Neutrophil (primary cell): ENCODE measurements around the gene MPO.

Experiments
- H3K27ac ChIP-seq: fragments of 200-600 bp; sonication (generic); 2 replicates; pipeline ENCODE4 v1.5.1; 2016; ENCODE audit warnings: mild to moderate bottlenecking, moderate library complexity
- H3K27me3 ChIP-seq: fragments of 200-600 bp; sonication (generic); 2 replicates; pipeline ENCODE4 v1.6.0; 2016; ENCODE audit warnings: mild to moderate bottlenecking
- H3K36me3 ChIP-seq: fragments of 200-600 bp; sonication (generic); 2 replicates; pipeline ENCODE4 v1.5.1; 2017
- H3K4me1 ChIP-seq, 2 experiments: fragments of 200-600 bp in 1 of 2; sonication (generic) in 1 of 2; 1 replicate in 1 of 2; 2 replicates in 1 of 2; pipeline versions ENCODE4 v1.5.1 to v1.6.1; 2013 to 2016; ENCODE audit warnings: low read depth in 1 of 2, low read length in 1 of 2, mild to moderate bottlenecking in 1 of 2, moderate library complexity in 1 of 2; ENCODE audit not compliant: control insufficient read depth in 1 of 2, insufficient read depth in 1 of 2
- H3K4me3 ChIP-seq, 2 experiments: fragments of 200-600 bp in 1 of 2; sonication (generic) in 1 of 2; 1 replicate in 1 of 2; 2 replicates in 1 of 2; pipeline ENCODE4 v1.5.1; 2013 to 2016; ENCODE audit warnings: low read depth in 1 of 2, low read length in 1 of 2, mild to moderate bottlenecking in 1 of 2, moderate library complexity in 1 of 2
- H3K9me3 ChIP-seq: fragments of 200-600 bp; sonication (generic); 2 replicates; pipeline ENCODE4 v1.5.1; 2016
- TF ChIP-seq, protein P1 (sequence below): fragments of 200-600 bp; sonication (generic); IDR thresholded peaks from 2 replicates; pipeline ENCODE4 v1.5.1; 2016; ENCODE audit warnings: antibody characterized with exemption

Gene MPO

DNA sequence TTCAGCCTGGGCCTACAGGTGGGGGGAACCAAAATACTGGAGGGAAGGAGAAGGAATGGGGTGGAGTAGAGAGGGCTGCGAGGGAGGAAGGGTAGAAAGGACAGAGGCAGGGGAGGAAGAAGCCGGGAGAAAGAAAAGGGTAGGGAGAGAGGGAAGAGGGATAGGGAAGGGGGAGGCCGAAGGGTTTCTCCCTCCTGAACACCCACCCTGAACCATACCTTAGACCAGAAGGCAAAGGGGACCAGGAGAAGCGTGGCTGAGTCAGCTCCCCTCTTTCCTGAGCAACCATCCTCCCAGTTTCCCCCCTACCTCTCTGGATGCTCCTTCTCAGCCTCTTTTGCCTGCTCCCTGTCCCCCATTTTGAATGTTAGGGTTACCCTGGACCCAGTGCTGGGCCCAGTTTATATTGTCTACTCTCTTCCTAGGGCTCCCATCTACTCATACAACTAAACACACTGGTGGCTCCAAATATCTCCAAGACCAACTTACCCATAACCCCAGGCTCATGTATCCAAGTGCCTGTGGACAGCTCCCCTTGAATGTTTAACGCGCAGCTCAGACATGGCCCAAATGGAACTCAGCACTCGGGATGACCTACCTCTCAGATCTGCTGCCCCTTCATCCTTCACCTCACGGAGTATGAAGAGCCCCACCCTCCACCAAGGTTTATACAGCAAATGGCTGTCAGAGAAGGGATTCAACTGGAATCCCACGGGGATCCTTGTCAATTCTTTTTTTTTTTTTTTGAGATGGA, 40.0 kb upstream of the MPO start:
- peaks cover 32% of the 10 kb centered on the region for H3K27me3 ChIP-seq
- no peaks in the 10 kb centered on the region for H3K36me3 ChIP-seq
- no peaks in the 10 kb centered on the region for H3K9me3 ChIP-seq
- TF ChIP-seq, protein P1, sequence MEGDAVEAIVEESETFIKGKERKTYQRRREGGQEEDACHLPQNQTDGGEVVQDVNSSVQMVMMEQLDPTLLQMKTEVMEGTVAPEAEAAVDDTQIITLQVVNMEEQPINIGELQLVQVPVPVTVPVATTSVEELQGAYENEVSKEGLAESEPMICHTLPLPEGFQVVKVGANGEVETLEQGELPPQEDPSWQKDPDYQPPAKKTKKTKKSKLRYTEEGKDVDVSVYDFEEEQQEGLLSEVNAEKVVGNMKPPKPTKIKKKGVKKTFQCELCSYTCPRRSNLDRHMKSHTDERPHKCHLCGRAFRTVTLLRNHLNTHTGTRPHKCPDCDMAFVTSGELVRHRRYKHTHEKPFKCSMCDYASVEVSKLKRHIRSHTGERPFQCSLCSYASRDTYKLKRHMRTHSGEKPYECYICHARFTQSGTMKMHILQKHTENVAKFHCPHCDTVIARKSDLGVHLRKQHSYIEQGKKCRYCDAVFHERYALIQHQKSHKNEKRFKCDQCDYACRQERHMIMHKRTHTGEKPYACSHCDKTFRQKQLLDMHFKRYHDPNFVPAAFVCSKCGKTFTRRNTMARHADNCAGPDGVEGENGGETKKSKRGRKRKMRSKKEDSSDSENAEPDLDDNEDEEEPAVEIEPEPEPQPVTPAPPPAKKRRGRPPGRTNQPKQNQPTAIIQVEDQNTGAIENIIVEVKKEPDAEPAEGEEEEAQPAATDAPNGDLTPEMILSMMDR, result no peak
- H3K4me1 ChIP-seq, result peaks cover 20 to 32% of the 10 kb centered on the region in 2 experiments
- H3K27ac ChIP-seq, result no peak overlapping the region
- H3K4me3 ChIP-seq, result no peak overlapping the region

DNA sequence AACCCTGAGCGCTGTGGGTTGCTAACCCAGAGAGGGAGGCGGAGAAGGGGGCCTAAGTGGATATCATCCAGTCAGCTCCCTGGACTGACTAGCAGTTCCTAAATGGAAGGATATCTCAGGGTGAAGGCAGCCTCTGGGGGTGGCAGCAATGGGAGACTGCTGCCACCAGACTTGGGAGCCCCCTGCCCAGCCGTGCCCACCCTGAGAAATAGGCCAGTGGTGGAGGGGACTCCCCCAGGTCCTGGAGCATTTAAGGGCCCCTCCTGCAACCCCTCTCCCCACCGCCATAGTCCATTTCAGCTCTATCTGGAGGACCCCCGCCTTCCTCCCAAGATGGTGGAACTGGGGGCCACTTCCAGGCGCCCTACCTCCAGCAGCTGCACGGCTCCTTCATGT, 39.4 kb upstream of the MPO start:
- H3K27ac ChIP-seq, result no peak overlapping the region
- H3K4me1 ChIP-seq, result peaks cover 14 to 26% of the 10 kb centered on the region in 2 experiments
- H3K9me3 ChIP-seq, result no peaks in the 10 kb centered on the region
- peaks cover 27% of the 10 kb centered on the region for H3K27me3 ChIP-seq
- TF ChIP-seq, protein P1, result no peak
- no peaks in the 10 kb centered on the region for H3K36me3 ChIP-seq
- no peak overlapping the region for H3K4me3 ChIP-seq

DNA sequence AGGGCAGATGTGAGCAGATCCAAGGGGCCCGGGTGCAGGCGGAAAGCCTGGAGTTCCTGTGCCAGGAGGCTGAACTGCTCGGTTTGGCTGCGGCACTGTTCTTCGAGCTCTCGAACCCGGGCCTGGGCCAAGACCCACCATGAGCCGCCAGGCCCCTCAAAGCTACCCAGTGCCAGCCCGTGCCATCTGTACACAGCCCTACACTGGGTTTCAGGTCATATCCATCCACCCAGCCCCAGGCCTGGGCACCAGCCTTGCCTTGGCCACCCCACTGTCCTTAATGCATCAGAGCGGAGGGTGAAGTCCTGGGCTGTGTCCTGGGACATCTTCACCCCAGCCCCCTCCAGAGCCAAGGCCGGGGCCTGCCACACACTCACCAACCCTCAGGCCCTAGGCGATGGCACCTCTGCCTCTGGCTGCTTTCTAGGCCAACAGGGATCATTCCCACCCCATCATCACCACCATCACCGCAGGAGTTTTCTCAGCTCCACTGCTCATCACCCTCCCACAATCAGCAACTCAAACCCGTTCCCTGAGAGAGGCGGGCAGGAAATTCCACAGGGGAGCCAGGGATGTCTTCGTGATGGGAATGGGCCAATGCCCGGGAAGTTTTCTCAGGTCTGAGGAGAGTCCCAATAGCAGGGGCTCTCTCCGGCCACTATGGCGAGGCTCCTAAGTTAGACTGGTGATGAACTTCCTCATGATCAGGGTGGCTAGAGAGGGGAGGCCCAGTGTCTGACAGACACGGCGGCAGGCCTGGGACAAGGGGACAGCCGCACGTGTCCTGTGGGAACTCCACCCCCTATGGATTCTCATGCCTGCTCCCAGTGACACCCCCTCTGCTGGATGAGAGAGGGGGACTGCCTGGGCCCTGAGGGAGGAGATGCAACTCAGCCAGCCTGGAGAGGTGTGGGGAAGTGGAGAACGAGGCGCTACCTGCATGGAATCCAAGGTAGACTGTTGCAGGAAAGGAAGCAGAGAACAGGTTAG, 38.7 kb upstream of the MPO start:
- peaks cover 20% of the 10 kb centered on the region for H3K27me3 ChIP-seq
- H3K4me1 ChIP-seq, result peaks cover 7 to 19% of the 10 kb centered on the region in 2 experiments
- no peak overlapping the region for H3K27ac ChIP-seq
- H3K36me3 ChIP-seq, result no peaks in the 10 kb centered on the region
- H3K4me3 ChIP-seq, result no peak overlapping the region
- TF ChIP-seq, protein P1, result no peak
- no peaks in the 10 kb centered on the region for H3K9me3 ChIP-seq

DNA sequence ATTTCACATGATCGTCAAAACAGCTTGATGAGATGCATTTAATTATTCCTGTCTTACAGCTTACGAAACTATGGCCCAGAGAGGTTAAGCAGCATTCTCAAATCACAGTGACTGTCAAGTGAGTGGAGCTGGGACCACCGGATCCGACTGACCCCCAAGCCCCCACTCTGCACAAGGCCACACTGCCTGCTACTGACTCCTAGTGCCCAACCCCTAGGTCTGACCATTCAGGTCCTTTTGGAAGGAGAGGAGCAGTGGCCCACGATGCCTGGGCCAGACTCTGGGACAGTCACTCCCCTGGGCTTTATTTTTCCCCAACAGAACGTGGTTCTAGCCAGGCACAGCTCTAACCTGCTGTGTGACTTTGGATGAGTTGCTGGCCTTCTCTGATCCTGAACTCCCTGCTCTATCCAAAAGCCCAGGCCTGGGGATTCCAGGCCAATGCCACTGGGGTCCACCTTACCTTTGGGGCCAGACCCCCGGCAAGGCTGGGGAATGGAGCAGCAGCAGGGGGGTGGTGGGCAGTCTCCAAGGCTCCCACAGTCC, 38.0 kb upstream of the MPO start:
- Histone ChIP-seq H3K27me3 (peaks cover 12% of the 10 kb centered on the region), H3K9me3 (no peaks in the 10 kb centered on the region), H3K4me1 (peaks cover 0 to 13% of the 10 kb centered on the region in 2 experiments), H3K4me3 (no peak overlapping the region), H3K27ac (no peak overlapping the region), H3K36me3 (no peaks in the 10 kb centered on the region)
- TF ChIP-seq, protein P1, result no peak

DNA sequence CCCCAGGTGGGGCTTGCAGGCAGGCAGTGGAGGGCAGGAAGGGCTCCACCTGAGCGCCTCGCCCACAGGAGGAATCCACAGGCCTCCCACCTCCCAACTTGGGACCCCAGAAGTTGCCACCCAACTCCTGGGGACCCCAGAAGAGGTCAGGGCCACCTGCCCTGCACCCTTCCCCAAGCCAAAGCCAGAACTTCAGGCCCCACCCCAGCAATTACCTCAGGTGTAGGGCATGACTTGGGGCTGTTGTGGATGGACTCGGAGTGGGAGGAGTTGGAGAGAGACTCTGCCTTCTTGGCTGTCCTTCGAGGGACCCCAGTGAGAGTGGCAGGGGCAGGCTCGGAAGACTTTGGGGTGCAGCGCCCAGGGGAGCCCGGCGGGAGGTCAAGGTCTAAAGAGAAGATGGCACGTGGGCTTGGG, 37.3 kb upstream of the MPO start:
- H3K4me1 ChIP-seq, result peaks cover 0 to 13% of the 10 kb centered on the region in 2 experiments
- no peaks in the 10 kb centered on the region for H3K9me3 ChIP-seq
- H3K4me3 ChIP-seq, result no peak overlapping the region
- H3K36me3 ChIP-seq, result no peaks in the 10 kb centered on the region
- TF ChIP-seq, protein P1, result no peak
- H3K27ac ChIP-seq, result no peak overlapping the region
- H3K27me3 ChIP-seq, result peaks cover 6% of the 10 kb centered on the region
